ENCODE data around the gene GPATCH2. TPM values are rescaled to one million over a fixed set of nuclear protein-coding genes. Genes with fewer than 3 reads are reported as not detected.

The GPATCH2 gene
- total RNA-seq, 2 donors from 2014 or later, result 21.2 to 23.2 TPM

DNA sequence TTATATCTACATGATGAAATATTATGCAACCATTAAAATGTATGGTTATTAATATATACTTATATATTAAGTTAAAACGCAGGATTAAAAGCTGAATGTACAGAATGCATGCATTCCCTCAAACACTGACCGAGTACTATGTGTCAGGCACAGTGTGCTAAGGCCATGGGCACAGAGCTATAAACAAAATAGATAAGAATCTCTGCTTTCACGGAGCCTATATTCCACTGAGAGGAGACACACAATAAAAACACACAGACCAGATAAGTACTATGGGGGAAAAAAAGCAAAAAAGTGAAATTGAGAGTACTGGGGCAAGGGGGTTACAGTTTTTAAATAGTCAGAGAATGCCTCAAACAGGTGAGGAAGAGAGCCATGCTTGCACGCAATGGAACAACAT is 62.7 kb downstream of the GPATCH2 start:
- no peaks in the 10 kb centered on the region for H3K9me3 Mint-ChIP-seq
- WGBS, 2 experiments (ENCODE audit: insufficient coverage in 1 of 2, insufficient read length in 1 of 2), result 95 to 100% methylated on average over 1 to 4 of the region's 4 CpGs
- TF ChIP-seq, protein P1, sequence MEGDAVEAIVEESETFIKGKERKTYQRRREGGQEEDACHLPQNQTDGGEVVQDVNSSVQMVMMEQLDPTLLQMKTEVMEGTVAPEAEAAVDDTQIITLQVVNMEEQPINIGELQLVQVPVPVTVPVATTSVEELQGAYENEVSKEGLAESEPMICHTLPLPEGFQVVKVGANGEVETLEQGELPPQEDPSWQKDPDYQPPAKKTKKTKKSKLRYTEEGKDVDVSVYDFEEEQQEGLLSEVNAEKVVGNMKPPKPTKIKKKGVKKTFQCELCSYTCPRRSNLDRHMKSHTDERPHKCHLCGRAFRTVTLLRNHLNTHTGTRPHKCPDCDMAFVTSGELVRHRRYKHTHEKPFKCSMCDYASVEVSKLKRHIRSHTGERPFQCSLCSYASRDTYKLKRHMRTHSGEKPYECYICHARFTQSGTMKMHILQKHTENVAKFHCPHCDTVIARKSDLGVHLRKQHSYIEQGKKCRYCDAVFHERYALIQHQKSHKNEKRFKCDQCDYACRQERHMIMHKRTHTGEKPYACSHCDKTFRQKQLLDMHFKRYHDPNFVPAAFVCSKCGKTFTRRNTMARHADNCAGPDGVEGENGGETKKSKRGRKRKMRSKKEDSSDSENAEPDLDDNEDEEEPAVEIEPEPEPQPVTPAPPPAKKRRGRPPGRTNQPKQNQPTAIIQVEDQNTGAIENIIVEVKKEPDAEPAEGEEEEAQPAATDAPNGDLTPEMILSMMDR (conservative IDR thresholded peaks at IDR 0.05), result no peak
- no peak overlapping the region for H3K27ac ChIP-seq (ENCODE audit: low read depth, low read length)
- H3K27me3 ChIP-seq (ENCODE audit: control insufficient read depth, insufficient read depth, low read length, poor library complexity, severe bottlenecking), result no peaks in the 10 kb centered on the region
- no peak overlapping the region for H3K27ac Mint-ChIP-seq
- no peaks in the 10 kb centered on the region for H3K27me3 Mint-ChIP-seq (ENCODE audit: insufficient read depth)
- H3K9me3 ChIP-seq (ENCODE audit: control insufficient read depth, low read length), result no peaks in the 10 kb centered on the region
- DNase-seq, result no peak
- no peak overlapping the region for H3K4me3 Mint-ChIP-seq
- peaks cover 2% of the 10 kb centered on the region for H3K36me3 Mint-ChIP-seq (ENCODE audit: low read depth)
- no peak overlapping the region for H3K9ac ChIP-seq (ENCODE audit: extremely low read depth, low read length, poor library complexity, severe bottlenecking)
- H3K4me1 ChIP-seq (ENCODE audit: control insufficient read depth, insufficient read depth, low read length), result no peaks in the 10 kb centered on the region
- peaks cover 4% of the 10 kb centered on the region for H3K4me1 Mint-ChIP-seq
- no peak overlapping the region for H3K4me3 ChIP-seq (ENCODE audit: low read length)
- H3K36me3 ChIP-seq (ENCODE audit: control insufficient read depth, insufficient read depth, low read length), result no peaks in the 10 kb centered on the region

DNA sequence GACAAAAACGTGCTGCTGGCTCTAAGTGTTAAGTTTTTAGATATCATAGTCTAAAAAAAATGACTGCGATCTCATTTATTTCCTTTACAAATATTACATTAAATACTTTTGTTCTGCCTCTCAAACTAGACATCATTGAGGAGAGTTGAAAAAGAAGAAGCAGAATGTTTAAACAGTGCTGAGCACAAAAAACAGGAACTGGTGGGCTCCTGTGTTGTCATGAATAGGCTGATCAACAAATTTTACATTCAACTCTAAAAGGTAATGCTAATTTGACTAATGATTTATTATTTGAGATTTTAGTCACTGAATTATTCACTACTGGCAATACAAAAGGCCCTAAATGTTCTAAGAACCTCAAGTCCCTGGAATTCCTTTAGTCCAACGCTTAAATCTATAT is 66.1 kb downstream of the GPATCH2 start:
- H3K4me1 ChIP-seq (ENCODE audit: control insufficient read depth, insufficient read depth, low read length), result no peaks in the 10 kb centered on the region
- Mint-ChIP-seq H3K36me3 (ENCODE audit: low read depth) (peaks cover 2% of the 10 kb centered on the region), H3K4me3 (no peak overlapping the region), H3K4me1 (peaks cover 4% of the 10 kb centered on the region), H3K9me3 (no peaks in the 10 kb centered on the region), H3K27me3 (ENCODE audit: insufficient read depth) (no peaks in the 10 kb centered on the region), H3K27ac (no peak overlapping the region)
- no peaks in the 10 kb centered on the region for H3K36me3 ChIP-seq (ENCODE audit: control insufficient read depth, insufficient read depth, low read length)
- no peak overlapping the region for H3K27ac ChIP-seq (ENCODE audit: low read depth, low read length)
- H3K9ac ChIP-seq (ENCODE audit: extremely low read depth, low read length, poor library complexity, severe bottlenecking), result no peak overlapping the region
- no peaks in the 10 kb centered on the region for H3K9me3 ChIP-seq (ENCODE audit: control insufficient read depth, low read length)
- DNase-seq, result no peak
- H3K27me3 ChIP-seq (ENCODE audit: control insufficient read depth, insufficient read depth, low read length, poor library complexity, severe bottlenecking), result no peaks in the 10 kb centered on the region
- TF ChIP-seq, protein P1 (conservative IDR thresholded peaks at IDR 0.05), result no peak
- no peak overlapping the region for H3K4me3 ChIP-seq (ENCODE audit: low read length)
- 71% methylated on average over 1 of the region's 3 CpGs; no CpG with 5 or more reads in 1 of the 2 experiments for WGBS, 2 experiments (ENCODE audit: insufficient coverage in 1 of 2, insufficient read length in 1 of 2)

DNA sequence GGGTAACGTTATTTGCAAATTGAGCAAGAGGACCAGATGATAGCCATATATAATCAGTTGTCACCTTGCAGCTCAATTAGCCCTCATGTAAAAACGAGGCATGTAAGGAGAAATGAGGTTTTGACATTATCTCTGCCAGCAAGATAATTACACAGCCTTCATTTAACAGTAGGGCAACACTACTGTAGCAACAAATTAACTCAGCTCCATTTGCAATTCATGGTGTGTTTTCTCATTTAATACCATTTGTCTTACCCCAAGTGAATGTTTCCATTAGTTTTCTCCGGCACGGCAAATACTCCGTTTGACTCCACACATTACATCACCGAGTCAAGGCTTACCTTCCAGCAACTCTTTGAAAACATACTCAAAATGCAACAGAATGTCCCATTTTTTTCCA is 66.7 kb downstream of the GPATCH2 start:
- Histone ChIP-seq H3K4me3 (ENCODE audit: low read length) (no peak overlapping the region), H3K9ac (ENCODE audit: extremely low read depth, low read length, poor library complexity, severe bottlenecking) (no peak overlapping the region), H3K27me3 (ENCODE audit: control insufficient read depth, insufficient read depth, low read length, poor library complexity, severe bottlenecking) (no peaks in the 10 kb centered on the region), H3K27ac (ENCODE audit: low read depth, low read length) (no peak overlapping the region), H3K36me3 (ENCODE audit: control insufficient read depth, insufficient read depth, low read length) (no peaks in the 10 kb centered on the region), H3K9me3 (ENCODE audit: control insufficient read depth, low read length) (no peaks in the 10 kb centered on the region), H3K4me1 (ENCODE audit: control insufficient read depth, insufficient read depth, low read length) (no peaks in the 10 kb centered on the region)
- Mint-ChIP-seq H3K27me3 (ENCODE audit: insufficient read depth) (no peaks in the 10 kb centered on the region), H3K4me3 (no peak overlapping the region), H3K36me3 (ENCODE audit: low read depth) (peaks cover 2% of the 10 kb centered on the region), H3K9me3 (no peaks in the 10 kb centered on the region), H3K4me1 (peaks cover 4% of the 10 kb centered on the region), H3K27ac (no peak overlapping the region)
- TF ChIP-seq, protein P1 (conservative IDR thresholded peaks at IDR 0.05), result no peak
- 85 to 87% methylated on average over 6 of the region's 6 CpGs for WGBS, 2 experiments (ENCODE audit: insufficient coverage in 1 of 2, insufficient read length in 1 of 2)
- DNase-seq, result no peak

Measured in endodermal cell (in vitro differentiated cells).